ENCODE results near the gene PERM1.

PERM1 gene

DNA sequence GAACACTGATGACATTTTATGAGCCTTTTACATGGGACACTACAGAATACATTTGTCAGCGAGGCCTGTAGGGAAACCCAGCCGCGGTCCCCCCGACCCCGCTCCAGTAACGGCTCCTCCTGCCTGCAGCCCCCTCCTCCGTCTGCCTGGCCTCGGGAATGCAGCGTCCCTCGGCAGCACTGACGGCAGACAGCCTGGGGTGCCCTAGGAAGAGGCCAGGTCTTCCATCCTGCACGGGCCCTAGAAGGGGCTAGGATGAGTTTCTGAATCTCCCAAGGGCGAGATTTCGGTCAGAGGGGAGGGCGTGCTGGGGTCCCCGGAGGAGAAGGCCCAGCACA, 49.8 kb downstream of the PERM1 start:
- Histone ChIP-seq H3K9ac (ENCODE audit: low read length) (no peak overlapping the region), H3K36me3 (ENCODE audit: insufficient read depth, low read length) (no peaks in the 10 kb centered on the region), H3K27ac (ENCODE audit: low read depth, low read length, poor library complexity, severe bottlenecking) (no peak overlapping the region), H3K4me3 (ENCODE audit: low read depth, low read length, poor library complexity, severe bottlenecking) (no peak overlapping the region), H3K4me2 (ENCODE audit: low read length) (no peak overlapping the region), H4K20me1 (ENCODE audit: insufficient read depth, low read length) (no peaks in the 10 kb centered on the region), H3K4me1 (ENCODE audit: insufficient read depth, low read length, severe bottlenecking) (no peaks in the 10 kb centered on the region), H3K27me3 (ENCODE audit: insufficient read depth, low read length) (peaks cover 9% of the 10 kb centered on the region; the same call in 1 of the 2 replicates), H2AFZ (ENCODE audit: low read length) (no peak overlapping the region), H3F3A (ENCODE audit: insufficient read depth, low read length) (no peaks in the 10 kb centered on the region), H3K9me3 (ENCODE audit: low read length) (no peaks in the 10 kb centered on the region), H3K79me2 (ENCODE audit: insufficient read depth, low read length) (no peaks in the 10 kb centered on the region), H3K9me2 (ENCODE audit: low read depth, low read length) (no peaks in the 10 kb centered on the region)
- TF ChIP-seq, protein P1, sequence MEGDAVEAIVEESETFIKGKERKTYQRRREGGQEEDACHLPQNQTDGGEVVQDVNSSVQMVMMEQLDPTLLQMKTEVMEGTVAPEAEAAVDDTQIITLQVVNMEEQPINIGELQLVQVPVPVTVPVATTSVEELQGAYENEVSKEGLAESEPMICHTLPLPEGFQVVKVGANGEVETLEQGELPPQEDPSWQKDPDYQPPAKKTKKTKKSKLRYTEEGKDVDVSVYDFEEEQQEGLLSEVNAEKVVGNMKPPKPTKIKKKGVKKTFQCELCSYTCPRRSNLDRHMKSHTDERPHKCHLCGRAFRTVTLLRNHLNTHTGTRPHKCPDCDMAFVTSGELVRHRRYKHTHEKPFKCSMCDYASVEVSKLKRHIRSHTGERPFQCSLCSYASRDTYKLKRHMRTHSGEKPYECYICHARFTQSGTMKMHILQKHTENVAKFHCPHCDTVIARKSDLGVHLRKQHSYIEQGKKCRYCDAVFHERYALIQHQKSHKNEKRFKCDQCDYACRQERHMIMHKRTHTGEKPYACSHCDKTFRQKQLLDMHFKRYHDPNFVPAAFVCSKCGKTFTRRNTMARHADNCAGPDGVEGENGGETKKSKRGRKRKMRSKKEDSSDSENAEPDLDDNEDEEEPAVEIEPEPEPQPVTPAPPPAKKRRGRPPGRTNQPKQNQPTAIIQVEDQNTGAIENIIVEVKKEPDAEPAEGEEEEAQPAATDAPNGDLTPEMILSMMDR (IDR thresholded peaks at IDR 0.05; ENCODE audit: low read length): no peak
- TF ChIP-seq EZH2 (IDR thresholded peaks at IDR 0.05; ENCODE audit: borderline replicate concordance, low read length): no peak

GRCh38 chr1:931380-932172, 50.3 kb downstream of the PERM1 start:
- Histone ChIP-seq H3K27ac (ENCODE audit: low read depth, low read length, poor library complexity, severe bottlenecking) (no peak overlapping the region), H3K9me3 (ENCODE audit: low read length) (no peaks in the 10 kb centered on the region), H3K36me3 (ENCODE audit: insufficient read depth, low read length) (no peaks in the 10 kb centered on the region), H3K79me2 (ENCODE audit: insufficient read depth, low read length) (no peaks in the 10 kb centered on the region), H3K27me3 (ENCODE audit: insufficient read depth, low read length) (peaks cover 6% of the 10 kb centered on the region; the same call in 1 of the 2 replicates), H3K9ac (ENCODE audit: low read length) (no peak overlapping the region), H4K20me1 (ENCODE audit: insufficient read depth, low read length) (no peaks in the 10 kb centered on the region), H3K9me2 (ENCODE audit: low read depth, low read length) (no peaks in the 10 kb centered on the region), H3F3A (ENCODE audit: insufficient read depth, low read length) (no peaks in the 10 kb centered on the region), H3K4me1 (ENCODE audit: insufficient read depth, low read length, severe bottlenecking) (no peaks in the 10 kb centered on the region), H3K4me3 (ENCODE audit: low read depth, low read length, poor library complexity, severe bottlenecking) (no peak overlapping the region), H2AFZ (ENCODE audit: low read length) (no peak overlapping the region), H3K4me2 (ENCODE audit: low read length) (no peak overlapping the region)
- no peak for TF ChIP-seq EZH2 (IDR thresholded peaks at IDR 0.05; ENCODE audit: borderline replicate concordance, low read length)
- TF ChIP-seq, protein P1 (IDR thresholded peaks at IDR 0.05; ENCODE audit: low read length): no peak

DNA sequence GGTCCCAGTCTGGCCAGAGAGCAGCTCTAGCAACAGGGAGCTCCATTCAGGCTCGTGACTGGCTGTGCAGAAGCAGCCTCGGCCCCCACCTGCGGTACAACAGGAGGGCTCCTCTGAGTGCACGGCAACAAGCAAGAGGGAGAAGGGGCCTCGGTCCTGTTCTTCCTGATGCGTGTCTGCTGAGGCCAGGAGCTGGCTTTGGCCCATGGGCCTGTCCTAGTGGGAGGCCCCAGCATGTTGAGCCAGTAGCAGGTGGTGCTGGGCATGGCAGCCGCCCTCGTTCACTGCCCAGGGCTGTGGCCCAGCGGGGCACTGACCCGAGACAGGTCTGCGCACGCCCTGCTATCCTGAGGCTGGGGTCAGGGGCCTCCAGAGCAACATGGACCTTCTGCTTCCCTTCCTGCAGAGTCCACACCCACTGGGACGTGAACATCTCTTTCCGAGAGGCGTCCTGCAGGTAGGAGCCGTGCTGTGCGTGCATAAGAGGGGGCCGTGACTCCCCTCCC, 51.2 kb downstream of the PERM1 start:
- no peaks in the 10 kb centered on the region for H3K4me1 ChIP-seq (ENCODE audit: insufficient read depth, low read length, severe bottlenecking)
- no peaks in the 10 kb centered on the region for H4K20me1 ChIP-seq (ENCODE audit: insufficient read depth, low read length)
- no peak overlapping the region for H3K27ac ChIP-seq (ENCODE audit: low read depth, low read length, poor library complexity, severe bottlenecking)

More for the DNA sequence above, 51.2 kb downstream of the PERM1 start:
- Histone ChIP-seq H2AFZ (ENCODE audit: low read length) (no peak overlapping the region), H3K9me2 (ENCODE audit: low read depth, low read length) (no peaks in the 10 kb centered on the region), H3K79me2 (ENCODE audit: insufficient read depth, low read length) (no peaks in the 10 kb centered on the region), H3F3A (ENCODE audit: insufficient read depth, low read length) (no peaks in the 10 kb centered on the region), H3K4me2 (ENCODE audit: low read length) (no peak overlapping the region), H3K9me3 (ENCODE audit: low read length) (no peaks in the 10 kb centered on the region), H3K9ac (ENCODE audit: low read length) (no peak overlapping the region), H3K27me3 (ENCODE audit: insufficient read depth, low read length) (peaks cover 11% of the 10 kb centered on the region; the same call in 1 of the 2 replicates), H3K4me3 (ENCODE audit: low read depth, low read length, poor library complexity, severe bottlenecking) (no peak overlapping the region), H3K36me3 (ENCODE audit: insufficient read depth, low read length) (no peaks in the 10 kb centered on the region)
- TF ChIP-seq, protein P1 (IDR thresholded peaks at IDR 0.05; ENCODE audit: low read length): no peak
- no peak for TF ChIP-seq EZH2 (IDR thresholded peaks at IDR 0.05; ENCODE audit: borderline replicate concordance, low read length)

All from OCI-LY1 (cell line).